Stimulated activated CD4-positive, alpha-beta T cell treated with anti-CD3 and anti-CD28 coated beads, TNF-alpha, amount 100 ng/mL, for 48 hours (primary cell): ENCODE data around the gene LRP3.

ENCODE experiments used
- DNase-seq, 3 donors: peaks; one replicate each; pipeline ENCODE4 v3.0.0-alpha.2; 2020; ENCODE audit warnings: low read depth in 3 of 3

Gene LRP3

DNA sequence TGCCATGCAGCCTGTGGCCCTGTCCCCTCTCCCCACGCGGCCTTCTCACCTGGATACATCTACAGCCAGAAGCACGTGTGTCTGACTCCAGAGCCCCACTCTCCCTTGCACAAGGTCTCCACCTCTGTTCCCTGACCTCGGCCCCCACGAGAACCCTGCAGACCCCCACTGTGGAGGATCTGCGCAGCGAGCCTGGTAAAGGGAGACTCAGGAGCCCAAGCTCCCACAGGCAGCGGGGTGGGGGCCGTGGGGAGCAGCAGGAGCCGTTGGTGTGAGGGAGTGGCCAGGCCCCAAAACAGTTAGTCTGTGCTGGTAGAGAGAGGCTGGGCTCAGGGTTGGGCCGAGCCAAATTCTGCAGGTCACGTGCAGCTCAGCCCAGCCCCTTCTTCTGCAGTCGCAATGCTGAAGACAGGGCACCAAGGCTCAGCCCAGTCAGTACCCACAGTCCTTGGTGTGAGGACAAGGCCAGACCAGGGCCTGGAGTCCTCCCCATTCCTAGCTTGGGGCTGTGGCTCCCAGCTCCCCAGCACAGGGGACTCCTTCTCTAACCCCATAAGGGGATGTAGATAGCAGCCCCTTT lies 60.2 kb downstream of the LRP3 start:
- DNase-seq = no peak

DNA sequence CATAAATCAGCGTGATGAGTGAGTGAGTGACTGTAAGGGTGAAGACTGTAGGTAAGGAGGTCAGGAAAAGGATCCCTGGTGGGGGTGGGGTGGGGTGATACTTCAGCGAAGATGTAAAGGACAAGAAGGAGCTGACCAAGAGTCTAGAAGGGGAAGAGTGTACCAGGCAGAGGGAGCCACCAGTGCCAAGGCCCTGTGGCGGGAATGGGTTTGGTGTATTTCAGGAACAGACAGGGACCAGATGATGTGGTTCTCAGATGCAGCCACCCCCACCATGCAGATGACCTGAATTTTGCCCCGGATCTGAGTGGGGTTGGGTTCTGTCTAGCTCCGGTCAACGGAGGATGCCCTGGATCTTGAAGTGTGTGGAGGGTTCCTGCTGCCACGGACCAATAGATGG lies 61.7 kb downstream of the LRP3 start:
- DNase-seq = no peak

DNA sequence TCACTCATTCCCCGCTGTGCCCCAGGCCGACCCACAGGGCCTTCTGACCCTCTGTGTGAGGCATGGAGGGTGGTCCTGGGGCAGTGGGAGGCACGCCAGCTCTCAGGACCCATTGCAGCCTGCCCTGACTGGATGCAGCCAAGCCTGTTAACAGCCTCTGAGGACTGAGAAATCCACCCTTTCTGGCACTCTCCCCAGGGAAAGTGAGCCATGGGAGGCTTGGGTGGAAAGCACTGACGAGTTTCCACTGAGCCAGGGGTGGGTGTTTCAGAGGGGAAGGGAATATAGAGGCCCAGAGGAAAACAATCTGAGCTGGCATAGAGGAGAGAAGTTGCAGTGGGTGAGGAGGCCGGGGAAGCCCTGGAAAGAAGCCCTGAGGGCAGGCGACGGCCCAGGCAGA lies 62.1 kb downstream of the LRP3 start:
- no peak for DNase-seq

DNA sequence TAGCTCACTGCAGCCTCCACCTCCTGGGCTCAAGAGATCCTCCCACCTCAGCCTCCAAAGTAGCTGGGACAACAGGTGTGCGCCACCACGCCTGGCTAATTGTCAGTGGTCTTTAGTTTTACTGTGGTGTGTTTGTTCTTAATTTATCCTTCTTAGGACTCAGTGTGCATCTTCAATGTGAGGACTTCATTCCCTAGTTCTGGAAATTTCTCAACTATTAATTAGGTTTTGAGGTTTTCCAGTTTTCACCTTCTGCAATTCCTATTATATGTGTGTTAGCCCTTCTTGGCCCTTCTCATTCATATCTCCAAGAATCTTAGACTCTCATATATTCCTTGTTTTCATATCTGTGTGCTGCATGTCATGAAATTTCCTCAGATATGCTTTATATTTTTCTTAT lies 63.7 kb downstream of the LRP3 start:
- DNase-seq = no peak
